Chondrocyte (in vitro differentiated cells): Measurements from ENCODE around the gene TRIM2. TPM values are rescaled to one million over a fixed set of nuclear protein-coding genes. Genes with fewer than 3 reads are reported as not detected.
A peak's percentile ranks its signal among the peaks of the same experiment; 100 is the strongest.

ENCODE experiments used
- DNase-seq: peaks from one replicate; pipeline ENCODE4 v3.0.0; 2021; ENCODE audit warnings: mixed read lengths, low spot score
- H3K27ac Mint-ChIP-seq: one replicate; pipeline ENCODE4 v1.8.0; 2021; ENCODE audit warnings: mild to moderate bottlenecking, moderate library complexity, mixed read lengths; ENCODE audit not compliant: unreplicated experiment
- H3K27me3 Mint-ChIP-seq: 2 replicates; pipeline ENCODE4 v1.8.0; 2021; ENCODE audit warnings: low read depth, mixed read lengths
- H3K36me3 Mint-ChIP-seq: 2 replicates; pipeline ENCODE4 v1.8.0; 2021; ENCODE audit warnings: low read depth, mixed read lengths
- H3K4me1 Mint-ChIP-seq: 2 replicates; pipeline ENCODE4 v1.8.0; 2021; ENCODE audit warnings: low read depth, mild to moderate bottlenecking, mixed read lengths
- H3K4me3 Mint-ChIP-seq: one replicate; pipeline ENCODE4 v1.8.0; 2021; ENCODE audit warnings: mild to moderate bottlenecking, moderate library complexity, mixed read lengths; ENCODE audit not compliant: unreplicated experiment
- H3K9me3 Mint-ChIP-seq: 2 replicates; pipeline ENCODE4 v1.8.0; 2021; ENCODE audit warnings: low read depth, mixed read lengths
- CTCF ChIP-seq: fragments of 200-600 bp; sonication (generic); IDR thresholded peaks from 2 replicates; pipeline ENCODE4 v1.5.0; 2021; ENCODE audit warnings: antibody characterized with exemption, mild to moderate bottlenecking, moderate library complexity
- total RNA-seq: library from RNA; stranded (reverse); gene quantifications from 3 replicates; pipeline ENCODE4 v1.2.1, GENCODE V29; 2021

TRIM2 gene
- total RNA-seq, 1 donor from 2014 or later = 18.2 TPM

- Mint-ChIP-seq H3K4me1 (no peaks in the 10 kb centered on the region), H3K36me3 (peaks cover 6% of the 10 kb centered on the region), H3K27me3 (no peaks in the 10 kb centered on the region), H3K27ac (no peak overlapping the region), H3K4me3 (no peak overlapping the region), H3K9me3 (no peaks in the 10 kb centered on the region)
- DNase-seq = no peak
- TF ChIP-seq CTCF = no peak
Observed at GRCh38 chr4:153314915-153315314, 110.7 kb downstream of the TRIM2 start.

DNA sequence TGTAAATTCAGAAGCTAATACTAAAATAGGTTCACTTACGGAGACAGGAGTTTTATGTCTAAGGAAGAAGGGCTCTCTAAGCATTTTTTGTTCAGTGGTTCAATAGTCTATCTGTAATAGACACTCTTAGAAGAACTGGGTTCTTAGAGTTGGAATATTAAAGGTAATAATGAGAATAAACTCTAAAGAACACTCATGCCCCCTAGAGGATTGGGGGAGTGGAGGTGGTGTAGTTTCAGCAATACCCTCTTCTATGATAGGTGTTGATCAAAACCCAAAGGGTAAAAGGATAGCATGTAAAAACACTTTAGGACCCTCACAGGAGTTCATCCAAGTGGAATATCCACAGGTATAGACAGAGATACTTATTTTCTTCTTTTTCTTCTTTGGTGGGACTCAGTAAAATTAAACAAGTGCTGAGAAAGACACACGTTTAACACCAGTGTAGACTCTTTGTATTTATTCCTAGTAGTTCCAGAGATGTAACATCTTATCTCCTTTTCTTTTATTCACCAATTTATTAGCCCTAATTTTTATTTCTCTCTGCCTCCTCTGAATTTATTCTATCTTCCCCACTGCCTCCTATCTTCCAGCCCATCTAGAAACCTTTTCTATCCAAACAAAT is 114.6 kb downstream of the TRIM2 start:
- no peak for DNase-seq
- no peaks in the 10 kb centered on the region for H3K9me3 Mint-ChIP-seq
- no peak overlapping the region for H3K27ac Mint-ChIP-seq
- TF ChIP-seq CTCF = peak; percentile 89
- no peak overlapping the region for H3K4me3 Mint-ChIP-seq
- no peaks in the 10 kb centered on the region for H3K4me1 Mint-ChIP-seq
- H3K36me3 Mint-ChIP-seq = peaks cover 9% of the 10 kb centered on the region
- no peaks in the 10 kb centered on the region for H3K27me3 Mint-ChIP-seq

DNA sequence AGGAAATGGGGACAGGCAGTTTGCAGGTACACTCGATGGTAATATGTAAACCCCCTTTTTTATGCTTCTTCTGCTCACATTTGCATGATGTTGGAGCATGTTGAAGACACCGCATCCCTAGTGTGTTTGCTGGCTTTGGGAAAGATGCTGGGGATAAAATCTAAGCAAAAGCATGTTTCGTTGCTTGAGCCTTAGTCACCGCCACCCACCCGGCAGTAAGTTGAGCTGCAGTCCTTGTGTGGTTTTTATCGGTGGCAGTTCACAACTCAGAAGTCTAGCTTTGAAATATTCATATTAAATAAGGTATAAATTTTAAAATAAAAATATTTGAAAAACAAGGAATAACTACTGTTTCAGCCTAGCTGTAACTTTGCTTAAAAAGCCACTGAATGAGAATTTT is 118.5 kb downstream of the TRIM2 start:
- no peaks in the 10 kb centered on the region for H3K9me3 Mint-ChIP-seq
- H3K4me1 Mint-ChIP-seq = no peaks in the 10 kb centered on the region
- TF ChIP-seq CTCF = no peak
- H3K36me3 Mint-ChIP-seq = peaks cover 3% of the 10 kb centered on the region
- no peaks in the 10 kb centered on the region for H3K27me3 Mint-ChIP-seq
- H3K27ac Mint-ChIP-seq = no peak overlapping the region
- no peak overlapping the region for H3K4me3 Mint-ChIP-seq
- DNase-seq = no peak

GRCh38 chr4:153324046-153324445 is 119.8 kb downstream of the TRIM2 start:
- DNase-seq = no peak
- no peaks in the 10 kb centered on the region for H3K27me3 Mint-ChIP-seq
- no peak for TF ChIP-seq CTCF
- peaks cover 3% of the 10 kb centered on the region for H3K36me3 Mint-ChIP-seq
- H3K4me1 Mint-ChIP-seq = no peaks in the 10 kb centered on the region
- H3K9me3 Mint-ChIP-seq = no peaks in the 10 kb centered on the region
- no peak overlapping the region for H3K27ac Mint-ChIP-seq
- H3K4me3 Mint-ChIP-seq = no peak overlapping the region

- H3K36me3 Mint-ChIP-seq = peaks cover 3% of the 10 kb centered on the region
- no peaks in the 10 kb centered on the region for H3K9me3 Mint-ChIP-seq
- H3K4me1 Mint-ChIP-seq = no peaks in the 10 kb centered on the region
- H3K4me3 Mint-ChIP-seq = no peak overlapping the region
- H3K27me3 Mint-ChIP-seq = no peaks in the 10 kb centered on the region
- DNase-seq = no peak
- H3K27ac Mint-ChIP-seq = no peak overlapping the region
- no peak for TF ChIP-seq CTCF
Observed at GRCh38 chr4:153325558-153325957, 121.3 kb downstream of the TRIM2 start.
